GM12878 (cell line): ENCODE results near the gene MTMR6. TPM values are rescaled to one million over a fixed set of nuclear protein-coding genes. Genes with fewer than 3 reads are reported as not detected.

ENCODE experiments used
- ATAC-seq: fragments of 200-7000 bp; cut with Tn5 transposase; 3 replicates; pipeline ENCODE4 v1.9.1; 2020; ENCODE audit warnings: mild to moderate bottlenecking, moderate library complexity
- BruUV-seq: library from RNA; stranded (reverse); fragments of 400-500 nt; replicated peaks from 2 replicates; lab custom pipeline; 2021; lab: Mats Ljungman, UMichigan
- CTCF ChIA-PET: fragments of 300-600 bp; sonication (Branson Sonifier 250); formaldehyde crosslinking; extraction: SDS; loops from one replicate; lab custom pipeline; 2021; ENCODE audit warnings: inconsistent platforms; lab: Yijun Ruan, JAX
- POLR2A ChIA-PET: fragments of 350-600 bp; formaldehyde crosslinking; extraction: SDS; loops from one replicate; lab custom pipeline; 2021; ENCODE audit warnings: inconsistent platforms; lab: Charles Lee
- RAD21 ChIA-PET: fragments of 300-600 bp; sonication (Branson Sonifier 250); formaldehyde crosslinking; loops from one replicate; lab custom pipeline; 2023; ENCODE audit warnings: antibody characterized with exemption; ENCODE audit not compliant: unreplicated experiment; lab: Charles Lee
- SMC1A ChIA-PET: fragments of 300-600 bp; sonication (Branson Sonifier 250); formaldehyde crosslinking; loops from one replicate; lab custom pipeline; 2023; ENCODE audit not compliant: unreplicated experiment, uncharacterized antibody; lab: Charles Lee
- DNase-seq: peaks from one replicate; pipeline ENCODE4 v3.0.0-alpha.2; 2011; ENCODE audit warnings: low read depth, low spot score
- FAIRE-seq: peaks from 3 replicates; lab custom pipeline; 2011; peaks lifted over from hg19 to GRCh38; lab: Jason Lieb, UNC
- H2AFZ ChIP-seq: 2 replicates; pipeline ENCODE4 v1.6.0; 2011; ENCODE audit warnings: low read depth, low read length, control low read depth; ENCODE audit not compliant: control insufficient read depth
- H3K27ac ChIP-seq: 2 replicates; pipeline ENCODE4 v1.5.1; 2011; ENCODE audit warnings: control low read depth; ENCODE audit not compliant: control insufficient read depth, insufficient read depth
- H3K27me3 ChIP-seq, 2 experiments: replicated peaks in 1 of 2; 2 replicates each; pipeline versions ENCODE4 v1.6.0 to v1.6.1; 2011; ENCODE audit warnings: low read length in 1 of 2; ENCODE audit not compliant: control insufficient read depth in 2 of 2, insufficient read depth in 2 of 2
- H3K36me3 ChIP-seq, 2 experiments: 2 replicates each; pipeline ENCODE4 v1.5.1; 2011; ENCODE audit warnings: low read length in 1 of 2; ENCODE audit not compliant: control insufficient read depth in 2 of 2, insufficient read depth in 2 of 2
- H3K4me1 ChIP-seq: 2 replicates; pipeline ENCODE4 v1.6.1; 2011; ENCODE audit warnings: mild to moderate bottlenecking, low read length, moderate library complexity, mixed read lengths; ENCODE audit not compliant: control insufficient read depth, insufficient read depth
- H3K4me2 ChIP-seq: 2 replicates; pipeline ENCODE4 v1.6.0; 2011; ENCODE audit warnings: control low read depth; ENCODE audit not compliant: control insufficient read depth, insufficient read depth
- H3K4me3 ChIP-seq: fragments of 200-600 bp; sonication (generic); 2 replicates; pipeline ENCODE4 v1.5.1; 2016
- H3K79me2 ChIP-seq: 2 replicates; pipeline ENCODE4 v1.6.0; 2011; ENCODE audit warnings: low read length; ENCODE audit not compliant: control insufficient read depth, insufficient read depth
- H3K9ac ChIP-seq: 2 replicates; pipeline ENCODE4 v1.8.0; 2011; ENCODE audit warnings: low read length, control low read depth, mixed read lengths; ENCODE audit not compliant: control insufficient read depth, insufficient read depth
- H3K9me3 ChIP-seq: replicated peaks from 3 replicates; pipeline ENCODE4 v1.5.1; 2011; ENCODE audit warnings: mild to moderate bottlenecking, low read length; ENCODE audit not compliant: control insufficient read depth, insufficient read depth
- H4K20me1 ChIP-seq: 2 replicates; pipeline ENCODE4 v1.6.0; 2011; ENCODE audit not compliant: control insufficient read depth, insufficient read depth
- CHD2 ChIP-seq: IDR thresholded peaks from 2 replicates; pipeline ENCODE4 v1.6.1; 2011; ENCODE audit warnings: low read depth, low read length, improper control_type of control experiment, borderline replicate concordance
- GATAD2B ChIP-seq: fragments of 450-650 bp; conservative IDR thresholded peaks from 2 replicates; pipeline ENCODE4 v1.6.1; 2017; ENCODE audit warnings: low read depth, mild to moderate bottlenecking, moderate library complexity
- IKZF1 ChIP-seq: fragments of 450-650 bp; conservative IDR thresholded peaks from 2 replicates; pipeline ENCODE4 v1.6.1; 2017; ENCODE audit warnings: antibody characterized with exemption, mild to moderate bottlenecking
- KAT2A ChIP-seq: conservative IDR thresholded peaks from 2 replicates; pipeline ENCODE4 v1.6.1; 2011; ENCODE audit warnings: low read depth, low read length; ENCODE audit not compliant: control insufficient read depth
- NFIC ChIP-seq: IDR thresholded peaks from 2 replicates; pipeline ENCODE4 v1.6.1; 2012; ENCODE audit warnings: low read depth, mild to moderate bottlenecking, inconsistent platforms, low read length, moderate library complexity
- NRF1 ChIP-seq: conservative IDR thresholded peaks from 2 replicates; pipeline ENCODE4 v1.6.1; 2011; ENCODE audit warnings: mild to moderate bottlenecking, low read depth, low read length, improper control_type of control experiment
- RFX5 ChIP-seq: IDR thresholded peaks from 2 replicates; pipeline ENCODE4 v1.6.1; 2011; ENCODE audit warnings: low read depth, low read length, improper control_type of control experiment
- SIX5 ChIP-seq: IDR thresholded peaks from 2 replicates; pipeline ENCODE4 v1.6.1; 2011; ENCODE audit warnings: mild to moderate bottlenecking, low read depth, low read length, moderate library complexity; ENCODE audit not compliant: severe bottlenecking
- SREBF2 ChIP-seq: IDR thresholded peaks from 2 replicates; pipeline ENCODE4 v1.6.1; 2012; ENCODE audit warnings: mild to moderate bottlenecking, low read length
- STAT3 ChIP-seq: IDR thresholded peaks from 2 replicates; pipeline ENCODE4 v1.6.1; 2011; ENCODE audit warnings: low read depth, low read length, improper control_type of control experiment
- TARDBP ChIP-seq: IDR thresholded peaks from 2 replicates; pipeline ENCODE4 v1.6.1; 2016; ENCODE audit warnings: borderline replicate concordance
- WGBS: methylation state at CpG from one replicate; pipeline ENCODE4 v1.1.6; 2016; ENCODE audit warnings: low lambda C conversion rate; ENCODE audit not compliant: insufficient replicate concordance, insufficient coverage; ENCODE audit errors: missing lambda C conversion rate; 5-methylcytosine and 5-hydroxymethylcytosine counted together
- in situ Hi-C: fragments of 300-500 bp; cut with MboI; formaldehyde crosslinking; loops from 9 replicates; pipeline ENCODE4 v1.14.3; 2018; ENCODE audit warnings: mixed read lengths
- intact Hi-C: fragments of 100-400 bp; cut with micrococcal nuclease; formaldehyde crosslinking; loops from one replicate; pipeline ENCODE4 v1.14.2; 2022; ENCODE audit not compliant: unreplicated experiment
- polyA plus RNA-seq, 11 experiments: library from polyadenylated mRNA; depleted of rRNA in 4 of 11; unstranded in 6 of 11; stranded (reverse) in 5 of 11; fragments of >200 nt; fragmentation: Nextera tagmentation in 4 of 11; fragmentation: Illumina TruSeq in 1 of 11; extraction: Ambion mirVana in 4 of 11; extraction: Trizol in 1 of 11; gene quantifications; 1 replicate in 1 of 11; 2 replicates in 10 of 11; pipeline versions ENCODE4 v1.2.1 to v1.2.3, GENCODE V29; 2011 to 2016; ENCODE audit warnings: inconsistent platforms in 2 of 11, missing spikeins in 2 of 11, low read depth in 1 of 11
- total RNA-seq, 4 experiments: library from RNA; depleted of rRNA in 3 of 4; stranded (reverse); fragments of >200 nt in 3 of 4; fragmentation: Illumina TruSeq in 1 of 4; extraction: Trizol in 1 of 4; gene quantifications; 2 replicates each; pipeline versions ENCODE4 v1.2.1 to v1.2.3, GENCODE V29; 2013 to 2021
- TF ChIP-seq, protein P1 (sequence below): fragments of 450-650 bp; IDR thresholded peaks from 2 replicates; pipeline ENCODE4 v1.6.1; 2017; ENCODE audit warnings: mild to moderate bottlenecking, moderate library complexity
- TF ChIP-seq, protein P2 (sequence below), 3 experiments: IDR thresholded peaks in 2 of 3; conservative IDR thresholded peaks in 1 of 3; 2 replicates each; pipeline ENCODE4 v1.5.1; 2011; ENCODE audit warnings: low read depth in 3 of 3, low read length in 3 of 3, mild to moderate bottlenecking in 3 of 3, control low read depth in 2 of 3, moderate library complexity in 2 of 3, inconsistent platforms in 1 of 3, mixed read lengths in 1 of 3; ENCODE audit not compliant: control insufficient read depth in 2 of 3, insufficient read depth in 1 of 3; ENCODE audit errors: extremely low read depth in 1 of 3

MTMR6 gene
- total and polyA plus RNA-seq, 10 of the 15 experiments (the other 5 are each of a cell fraction or from before 2014, with no cell fraction given), result 9.8 to 24.2 (median 16.0) TPM

GRCh38 chr13:25266706-25267105 lies 20.6 kb downstream of the MTMR6 start:
- Histone ChIP-seq H4K20me1 (no peaks in the 10 kb centered on the region), H3K36me3 (peaks cover 0 to under 1% of the 10 kb centered on the region in 2 experiments; a peak in 2 of 4 replicates), H3K4me2 (no peak overlapping the region), H3K27me3 (no peaks in the 10 kb centered on the region), H3K79me2 (no peaks in the 10 kb centered on the region), H3K27ac (no peak overlapping the region), H3K9me3 (no peaks in the 10 kb centered on the region), H3K4me1 (no peaks in the 10 kb centered on the region), H2AFZ (no peak overlapping the region), H3K9ac (no peak overlapping the region), H3K4me3 (no peak overlapping the region)
- BruUV-seq, result no TSS peak
- no peak for DNase-seq
- FAIRE-seq, result no peak
- TF ChIP-seq NFIC (no peak), NRF1 (no peak), SIX5 (no peak), RFX5 (no peak), TARDBP (no peak), IKZF1 (no peak), KAT2A (no peak), SREBF2 (no peak), CHD2 (no peak), GATAD2B (no peak), STAT3 (no peak)
- TF ChIP-seq, protein P1, sequence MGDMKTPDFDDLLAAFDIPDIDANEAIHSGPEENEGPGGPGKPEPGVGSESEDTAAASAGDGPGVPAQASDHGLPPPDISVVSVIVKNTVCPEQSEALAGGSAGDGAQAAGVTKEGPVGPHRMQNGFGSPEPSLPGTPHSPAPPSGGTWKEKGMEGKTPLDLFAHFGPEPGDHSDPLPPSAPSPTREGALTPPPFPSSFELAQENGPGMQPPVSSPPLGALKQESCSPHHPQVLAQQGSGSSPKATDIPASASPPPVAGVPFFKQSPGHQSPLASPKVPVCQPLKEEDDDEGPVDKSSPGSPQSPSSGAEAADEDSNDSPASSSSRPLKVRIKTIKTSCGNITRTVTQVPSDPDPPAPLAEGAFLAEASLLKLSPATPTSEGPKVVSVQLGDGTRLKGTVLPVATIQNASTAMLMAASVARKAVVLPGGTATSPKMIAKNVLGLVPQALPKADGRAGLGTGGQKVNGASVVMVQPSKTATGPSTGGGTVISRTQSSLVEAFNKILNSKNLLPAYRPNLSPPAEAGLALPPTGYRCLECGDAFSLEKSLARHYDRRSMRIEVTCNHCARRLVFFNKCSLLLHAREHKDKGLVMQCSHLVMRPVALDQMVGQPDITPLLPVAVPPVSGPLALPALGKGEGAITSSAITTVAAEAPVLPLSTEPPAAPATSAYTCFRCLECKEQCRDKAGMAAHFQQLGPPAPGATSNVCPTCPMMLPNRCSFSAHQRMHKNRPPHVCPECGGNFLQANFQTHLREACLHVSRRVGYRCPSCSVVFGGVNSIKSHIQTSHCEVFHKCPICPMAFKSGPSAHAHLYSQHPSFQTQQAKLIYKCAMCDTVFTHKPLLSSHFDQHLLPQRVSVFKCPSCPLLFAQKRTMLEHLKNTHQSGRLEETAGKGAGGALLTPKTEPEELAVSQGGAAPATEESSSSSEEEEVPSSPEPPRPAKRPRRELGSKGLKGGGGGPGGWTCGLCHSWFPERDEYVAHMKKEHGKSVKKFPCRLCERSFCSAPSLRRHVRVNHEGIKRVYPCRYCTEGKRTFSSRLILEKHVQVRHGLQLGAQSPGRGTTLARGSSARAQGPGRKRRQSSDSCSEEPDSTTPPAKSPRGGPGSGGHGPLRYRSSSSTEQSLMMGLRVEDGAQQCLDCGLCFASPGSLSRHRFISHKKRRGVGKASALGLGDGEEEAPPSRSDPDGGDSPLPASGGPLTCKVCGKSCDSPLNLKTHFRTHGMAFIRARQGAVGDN, result no peak
- TF ChIP-seq, protein P2, sequence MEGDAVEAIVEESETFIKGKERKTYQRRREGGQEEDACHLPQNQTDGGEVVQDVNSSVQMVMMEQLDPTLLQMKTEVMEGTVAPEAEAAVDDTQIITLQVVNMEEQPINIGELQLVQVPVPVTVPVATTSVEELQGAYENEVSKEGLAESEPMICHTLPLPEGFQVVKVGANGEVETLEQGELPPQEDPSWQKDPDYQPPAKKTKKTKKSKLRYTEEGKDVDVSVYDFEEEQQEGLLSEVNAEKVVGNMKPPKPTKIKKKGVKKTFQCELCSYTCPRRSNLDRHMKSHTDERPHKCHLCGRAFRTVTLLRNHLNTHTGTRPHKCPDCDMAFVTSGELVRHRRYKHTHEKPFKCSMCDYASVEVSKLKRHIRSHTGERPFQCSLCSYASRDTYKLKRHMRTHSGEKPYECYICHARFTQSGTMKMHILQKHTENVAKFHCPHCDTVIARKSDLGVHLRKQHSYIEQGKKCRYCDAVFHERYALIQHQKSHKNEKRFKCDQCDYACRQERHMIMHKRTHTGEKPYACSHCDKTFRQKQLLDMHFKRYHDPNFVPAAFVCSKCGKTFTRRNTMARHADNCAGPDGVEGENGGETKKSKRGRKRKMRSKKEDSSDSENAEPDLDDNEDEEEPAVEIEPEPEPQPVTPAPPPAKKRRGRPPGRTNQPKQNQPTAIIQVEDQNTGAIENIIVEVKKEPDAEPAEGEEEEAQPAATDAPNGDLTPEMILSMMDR (IDR thresholded peaks at IDR 0.05 in 2 of 3, conservative IDR thresholded peaks at IDR 0.05 in 1 of 3; ENCODE audit: control insufficient read depth in 2 of 3, extremely low read depth in 1 of 3, insufficient read depth in 1 of 3, low read depth in 3 of 3, low read length in 3 of 3), result no peak
- WGBS, result 97% methylated on average over 5 of the region's 5 CpGs
- ATAC-seq, result no peak
- SMC1A ChIA-PET, result no interaction called here
- POLR2A ChIA-PET, result no interaction called here
- RAD21 ChIA-PET, result interaction anchor here (0.7 kb wide), 1 partner anchor 25 kb away, joined by 4 read pairs; no protein-coding TSS in a partner anchor
- CTCF ChIA-PET, result no interaction called here
- in situ Hi-C loops (no loop called here), intact Hi-C loops (no loop called here)
